Epithelial cell of alveolus of lung (primary cell): ENCODE measurements around the gene BATF3. TPM values are rescaled to one million over a fixed set of nuclear protein-coding genes. Genes with fewer than 3 reads are reported as not detected.

Experiments used
- total RNA-seq: library from RNA; depleted of rRNA; stranded (reverse); fragments of >200 nt; gene quantifications from 2 replicates; pipeline ENCODE4 v1.2.1, GENCODE V29; 2015

BATF3 gene, protein sequence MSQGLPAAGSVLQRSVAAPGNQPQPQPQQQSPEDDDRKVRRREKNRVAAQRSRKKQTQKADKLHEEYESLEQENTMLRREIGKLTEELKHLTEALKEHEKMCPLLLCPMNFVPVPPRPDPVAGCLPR
- 3.9 and 9.8 TPM in 2 replicates for total RNA-seq

GRCh38 chr1:212699625-212700222, at the start of gene BATF3:
Gene BATF3, minus strand, starts transcription at chr1:212699840. Its CDS starts 78 bp downstream, at chr1:212699762.

Other genes starting within 250 kb of the BATF3 start
- gene ATF3, start 91.1 kb downstream of the BATF3 start, total RNA-seq = 3.6 and 9.1 TPM in 2 replicates
- 34.5 and 43.4 TPM in 2 replicates for gene NSL1, start 91.9 kb upstream of the BATF3 start, total RNA-seq
- gene TATDN3, start 92.1 kb upstream of the BATF3 start, total RNA-seq = 10.5 and 24.7 TPM in 2 replicates
- not detected in 2 replicates for gene SPATA45, start 147.8 kb upstream of the BATF3 start, total RNA-seq
- 4.2 and 5.4 TPM in 2 replicates for gene FLVCR1, start 158.4 kb upstream of the BATF3 start, total RNA-seq